Activated CD8-positive, alpha-beta memory T cell treated with anti-CD3 and anti-CD28 coated beads for 36 hours (primary cell): ENCODE data around the gene SLC35B3. TPM values are rescaled to one million over a fixed set of nuclear protein-coding genes. Genes with fewer than 3 reads are reported as not detected.
"Not testable (repeated sequence)": the region's sequence is repeated elsewhere in the genome, so short reads cannot be mapped to it uniquely, and the experiment has no call there.

ENCODE experiments used
- CTCF ChIA-PET: fragments of 350-600 bp; sonication (Branson Sonifier 250); formaldehyde crosslinking; loops from one replicate; lab custom pipeline; 2021; ENCODE audit warnings: antibody characterized with exemption; lab: Charles Lee
- POLR2A ChIA-PET: fragments of 350-600 bp; sonication (Branson Sonifier 250); formaldehyde crosslinking; loops from one replicate; lab custom pipeline; 2021; ENCODE audit warnings: antibody characterized with exemption; lab: Charles Lee
- total RNA-seq, 2 experiments: library from RNA; stranded (reverse); gene quantifications; one replicate each; pipeline ENCODE4 v1.2.3, GENCODE V29; 2021

Gene SLC35B3
- total RNA-seq, 2 experiments from 2014 or later: 9.7 to 9.9 TPM

GRCh38 chr6:8420031-8420588 lies 15.2 kb downstream of the SLC35B3 start:
- POLR2A ChIA-PET: no interaction called here
- CTCF ChIA-PET: no interaction called here

GRCh38 chr6:8415913-8416312 lies 19.4 kb downstream of the SLC35B3 start:
- ChIA-PET POLR2A (no interaction called here), CTCF (no interaction called here)

- ChIA-PET POLR2A (no interaction called here), CTCF (no interaction called here)
Measured at GRCh38 chr6:8415280-8415679, 20.1 kb downstream of the SLC35B3 start.

- ChIA-PET POLR2A (no interaction called here), CTCF (no interaction called here)
Measured at GRCh38 chr6:8414844-8415243, 20.5 kb downstream of the SLC35B3 start.

- POLR2A ChIA-PET, CTCF ChIA-PET: not testable (repeated sequence)
Measured at GRCh38 chr6:8405946-8406345, 29.4 kb downstream of the SLC35B3 start.

GRCh38 chr6:8402546-8402945 lies 32.8 kb downstream of the SLC35B3 start:
- CTCF ChIA-PET: no interaction called here
- POLR2A ChIA-PET: no interaction called here

- CTCF ChIA-PET: no interaction called here
Measured at GRCh38 chr6:8400663-8401062, 34.7 kb downstream of the SLC35B3 start.

GRCh38 chr6:8392569-8392968 lies 42.8 kb downstream of the SLC35B3 start:
- ChIA-PET CTCF (no interaction called here), POLR2A (no interaction called here)

More at GRCh38 chr6:8400663-8401062, 34.7 kb downstream of the SLC35B3 start:
- POLR2A ChIA-PET: no interaction called here

GRCh38 chr6:8391934-8392333 lies 43.4 kb downstream of the SLC35B3 start:
- ChIA-PET POLR2A (no interaction called here), CTCF (no interaction called here)

GRCh38 chr6:8389036-8389818 lies 46.1 kb downstream of the SLC35B3 start:
- CTCF ChIA-PET: no interaction called here
- POLR2A ChIA-PET: no interaction called here

GRCh38 chr6:8387942-8388437 lies 47.4 kb downstream of the SLC35B3 start:
- POLR2A ChIA-PET: no interaction called here
- CTCF ChIA-PET: no interaction called here

- ChIA-PET POLR2A (no interaction called here), CTCF (no interaction called here)
Measured at GRCh38 chr6:8383584-8383983, 51.8 kb downstream of the SLC35B3 start.

- ChIA-PET CTCF (no interaction called here), POLR2A (no interaction called here)
Measured at GRCh38 chr6:8382434-8382833, 52.9 kb downstream of the SLC35B3 start.

- ChIA-PET CTCF (no interaction called here), POLR2A (no interaction called here)
Measured at GRCh38 chr6:8375916-8376315, 59.4 kb downstream of the SLC35B3 start.
